H1 (cell line): ENCODE measurements around the gene UBAC1. TPM values are rescaled to one million over a fixed set of nuclear protein-coding genes. Genes with fewer than 3 reads are reported as not detected.

Source experiments
- CBX8 ChIP-seq: fragments of 300-800, 300-1000 bp; sonication (generic); IDR thresholded peaks from 2 replicates; pipeline ENCODE4 v1.7.1; 2016; ENCODE audit warnings: low read depth, low read length, borderline replicate concordance
- MAFK ChIP-seq: IDR thresholded peaks from 2 replicates; pipeline ENCODE4 v1.6.1; 2012; ENCODE audit warnings: low read depth, mild to moderate bottlenecking, improper control_type of control experiment, low read length
- SRF ChIP-seq: IDR thresholded peaks from 2 replicates; pipeline ENCODE4 v1.6.1; 2011; ENCODE audit warnings: mild to moderate bottlenecking, low read depth, low read length, moderate library complexity
- SUZ12 ChIP-seq: fragments of 200-600 bp; sonication (generic); IDR thresholded peaks from 2 replicates; pipeline ENCODE4 v1.6.1; 2012; ENCODE audit warnings: mild to moderate bottlenecking, inconsistent platforms, low read length, moderate library complexity, mixed read lengths
- TEAD4 ChIP-seq: IDR thresholded peaks from 2 replicates; pipeline ENCODE4 v1.6.1; 2012; ENCODE audit warnings: low read depth, low read length, inconsistent platforms, mixed read lengths
- USF2 ChIP-seq: IDR thresholded peaks from 2 replicates; pipeline ENCODE4 v1.6.1; 2011; ENCODE audit warnings: low read length, improper control_type of control experiment
- polyA plus RNA-seq, 7 experiments: library from polyadenylated mRNA; depleted of rRNA in 3 of 7; stranded (reverse) in 5 of 7; unstranded in 2 of 7; fragments of >200 nt in 5 of 7; fragments of 200-250 nt in 2 of 7; gene quantifications; 1 replicate in 5 of 7; 2 replicates in 1 of 7; 4 replicates in 1 of 7; pipeline versions ENCODE4 v1.2.1 to v1.2.3, GENCODE V29; 2011 to 2013; ENCODE audit warnings: missing spikeins in 2 of 7, mixed read lengths in 2 of 7
- total RNA-seq: library from RNA; stranded (reverse); fragmentation: NEBNext Ultra II Directional; extraction: Animal tissue kit (Norgen Biotek cat#: 25700); gene quantifications from 2 replicates; pipeline ENCODE4 v1.2.1, GENCODE V29; 2021

The UBAC1 gene
- total and polyA plus RNA-seq, 2 of the 8 experiments (the other 6 are each of a cell fraction or from before 2014, with no cell fraction given): 59.3 to 85.2 TPM

- TF ChIP-seq TEAD4 (no peak), SUZ12 (no peak), MAFK (no peak), USF2 (no peak), CBX8 (no peak), SRF (no peak)
Observed at GRCh38 chr9:135925496-135926133, 35.6 kb downstream of the UBAC1 start (continued).
